Left lung (tissue), 10 donors: ENCODE measurements around the gene EIF4G3. TPM values are rescaled to one million over a fixed set of nuclear protein-coding genes. Genes with fewer than 3 reads are reported as not detected.
"Not testable (repeated sequence)": the region's sequence is repeated elsewhere in the genome, so short reads cannot be mapped to it uniquely, and the experiment has no call there.

Experiments used
- ATAC-seq: fragments of 200-7000 bp; cut with Tn5 transposase; one replicate; pipeline ENCODE4 v1.9.1; 2020; ENCODE audit warnings: moderate library complexity
- DNase-seq, 4 donors: peaks; one replicate each; pipeline ENCODE4 v3.0.0-alpha.2; 2013 to 2020
- H3K27ac ChIP-seq, 2 donors: fragments of 200-600 bp; sonication (generic) in 1 of 2; one replicate each; pipeline versions ENCODE4 v1.5.0 to v1.8.0; 2020 to 2021
- H3K27me3 ChIP-seq, 2 donors: fragments of 200-600 bp; sonication (generic) in 1 of 2; one replicate each; pipeline versions ENCODE4 v1.5.0 to v1.8.0; 2020 to 2021
- H3K36me3 ChIP-seq, 2 donors: fragments of 200-600 bp; sonication (generic) in 1 of 2; one replicate each; pipeline versions ENCODE4 v1.5.0 to v1.8.0; 2020 to 2021
- H3K4me1 ChIP-seq, 2 donors: fragments of 200-600 bp; one replicate each; pipeline ENCODE4 v1.8.0; 2021
- H3K4me3 ChIP-seq, 2 donors: fragments of 200-600 bp; sonication (generic) in 1 of 2; one replicate each; pipeline versions ENCODE4 v1.5.0 to v1.8.0; 2020 to 2021; ENCODE audit warnings: mild to moderate bottlenecking in 1 of 2
- H3K9me3 ChIP-seq, 2 donors: fragments of 200-600 bp; sonication (generic) in 1 of 2; one replicate each; pipeline versions ENCODE4 v1.5.0 to v1.8.0; 2020 to 2021
- intact Hi-C, 2 donors: fragments of 100-400 bp; cut with DNase I; formaldehyde crosslinking; loops; one replicate each; pipeline versions ENCODE4 v1.11.2 to v1.14.2; 2022
- polyA plus RNA-seq, 6 donors: library from polyadenylated mRNA; unstranded; fragments of 120-200 nt; gene quantifications; one replicate each; pipeline ENCODE4 v1.2.1, GENCODE V29; 2013; ENCODE audit not compliant: insufficient read length in 6 of 6
- total RNA-seq, 2 donors: library from RNA; stranded (reverse); fragmentation: NEBNext Ultra II Directional; extraction: Animal tissue kit (Norgen Biotek cat#: 25700); gene quantifications; one replicate each; pipeline ENCODE4 v1.2.1, GENCODE V29; 2021
- TF ChIP-seq, protein P1 (sequence below), 2 donors: fragments of 200-600 bp; sonication (generic) in 1 of 2; IDR thresholded peaks; one replicate each; pipeline versions ENCODE4 v1.5.0 to v1.8.0; 2021; ENCODE audit warnings: antibody characterized with exemption in 2 of 2
- donor health status: DM: no; HTN: yes; CAD: no.
- donor health status: DM: no; HTN: no; CAD: no.

The EIF4G3 gene
- total and polyA plus RNA-seq, 8 donors = 54.6 to 67.9 (median 61.7) TPM

DNA sequence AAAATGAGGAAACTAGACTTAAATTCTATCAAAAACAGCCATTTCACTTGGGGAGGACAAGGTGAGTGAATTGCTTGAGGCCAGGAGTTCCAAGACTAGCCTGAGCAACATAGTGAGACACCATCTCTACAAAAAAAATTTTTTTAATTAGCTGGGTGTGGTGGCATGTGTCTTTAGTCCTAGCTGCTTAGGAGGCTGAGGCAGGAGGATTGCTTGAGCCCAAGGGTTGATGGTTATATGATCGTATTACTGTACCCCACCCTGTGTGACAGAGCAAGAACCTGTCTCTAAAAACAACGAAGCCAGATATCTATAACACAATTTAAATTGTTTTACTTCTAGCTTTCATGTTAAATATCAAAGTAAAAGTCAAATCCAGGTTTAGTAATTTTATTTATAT is 263.5 kb downstream of the EIF4G3 start:
- H3K4me1 ChIP-seq = no peaks in the 10 kb centered on the region
- no peak for ATAC-seq
- intact Hi-C loops = no loop called here
- TF ChIP-seq, protein P1, sequence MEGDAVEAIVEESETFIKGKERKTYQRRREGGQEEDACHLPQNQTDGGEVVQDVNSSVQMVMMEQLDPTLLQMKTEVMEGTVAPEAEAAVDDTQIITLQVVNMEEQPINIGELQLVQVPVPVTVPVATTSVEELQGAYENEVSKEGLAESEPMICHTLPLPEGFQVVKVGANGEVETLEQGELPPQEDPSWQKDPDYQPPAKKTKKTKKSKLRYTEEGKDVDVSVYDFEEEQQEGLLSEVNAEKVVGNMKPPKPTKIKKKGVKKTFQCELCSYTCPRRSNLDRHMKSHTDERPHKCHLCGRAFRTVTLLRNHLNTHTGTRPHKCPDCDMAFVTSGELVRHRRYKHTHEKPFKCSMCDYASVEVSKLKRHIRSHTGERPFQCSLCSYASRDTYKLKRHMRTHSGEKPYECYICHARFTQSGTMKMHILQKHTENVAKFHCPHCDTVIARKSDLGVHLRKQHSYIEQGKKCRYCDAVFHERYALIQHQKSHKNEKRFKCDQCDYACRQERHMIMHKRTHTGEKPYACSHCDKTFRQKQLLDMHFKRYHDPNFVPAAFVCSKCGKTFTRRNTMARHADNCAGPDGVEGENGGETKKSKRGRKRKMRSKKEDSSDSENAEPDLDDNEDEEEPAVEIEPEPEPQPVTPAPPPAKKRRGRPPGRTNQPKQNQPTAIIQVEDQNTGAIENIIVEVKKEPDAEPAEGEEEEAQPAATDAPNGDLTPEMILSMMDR (IDR thresholded peaks at IDR 0.05) = no peak
- no peak overlapping the region for H3K27ac ChIP-seq
- no peaks in the 10 kb centered on the region for H3K36me3 ChIP-seq
- no peak for DNase-seq
- no peak overlapping the region for H3K4me3 ChIP-seq
- H3K27me3 ChIP-seq = no peaks in the 10 kb centered on the region
- H3K9me3 ChIP-seq = no peaks in the 10 kb centered on the region

DNA sequence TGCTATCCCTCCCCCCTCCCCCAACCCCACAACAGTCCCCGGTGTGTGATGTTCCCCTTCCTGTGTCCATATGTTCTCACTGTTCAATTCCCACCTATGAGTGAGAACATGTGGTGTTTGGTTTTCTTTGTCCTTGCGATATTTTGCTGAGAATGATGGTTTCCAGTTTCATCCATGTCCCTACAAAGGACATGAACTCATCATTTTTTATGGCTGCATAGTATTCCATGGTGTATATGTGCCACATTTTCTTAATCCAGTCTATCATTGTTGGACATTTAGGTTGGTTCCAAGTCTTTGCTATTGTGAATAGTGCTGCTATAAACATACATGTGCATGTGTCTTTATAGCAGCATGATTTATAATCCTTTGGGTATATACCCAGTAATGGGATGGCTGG is 269.2 kb downstream of the EIF4G3 start:
- H3K9me3 ChIP-seq, H3K4me3 ChIP-seq, H3K27ac ChIP-seq, DNase-seq, ATAC-seq, intact Hi-C loops, H3K36me3 ChIP-seq, H3K27me3 ChIP-seq, H3K4me1 ChIP-seq: not testable (repeated sequence)

- Histone ChIP-seq H3K4me1 (no peaks in the 10 kb centered on the region), H3K27ac (no peak overlapping the region), H3K36me3 (peaks cover 0 to 19% of the 10 kb centered on the region in 2 donors), H3K27me3 (no peaks in the 10 kb centered on the region), H3K9me3 (no peaks in the 10 kb centered on the region), H3K4me3 (no peak overlapping the region)
- TF ChIP-seq, protein P1 (IDR thresholded peaks at IDR 0.05) = no peak
- intact Hi-C loops = no loop called here
- ATAC-seq (no peak), DNase-seq (no peak)
Measured at GRCh38 chr1:20903437-20903836, 273.3 kb downstream of the EIF4G3 start.

GRCh38 chr1:20900056-20900455 is 276.6 kb downstream of the EIF4G3 start:
- intact Hi-C loops = no loop called here
- Histone ChIP-seq H3K36me3 (peaks cover 0 to 21% of the 10 kb centered on the region in 2 donors), H3K4me1 (no peaks in the 10 kb centered on the region), H3K4me3 (no peak overlapping the region), H3K9me3 (no peaks in the 10 kb centered on the region), H3K27ac (no peak overlapping the region), H3K27me3 (no peaks in the 10 kb centered on the region)
- no peak for ATAC-seq
- TF ChIP-seq, protein P1 (IDR thresholded peaks at IDR 0.05) = no peak
- DNase-seq = no peak

GRCh38 chr1:20899154-20899972 is 277.3 kb downstream of the EIF4G3 start:
- intact Hi-C loops = no loop called here
- Histone ChIP-seq H3K27me3 (no peaks in the 10 kb centered on the region), H3K36me3 (peaks cover 0 to 20% of the 10 kb centered on the region in 2 donors), H3K4me3 (no peak overlapping the region), H3K27ac (no peak overlapping the region), H3K9me3 (no peaks in the 10 kb centered on the region), H3K4me1 (no peaks in the 10 kb centered on the region)
- TF ChIP-seq, protein P1 (IDR thresholded peaks at IDR 0.05) = no peak
- ATAC-seq (no peak), DNase-seq (no peak)
